Measurements from ENCODE around the gene CSNK1G1. TPM values are rescaled to one million over a fixed set of nuclear protein-coding genes. Genes with fewer than 3 reads are reported as not detected.

Gene CSNK1G1
- polyA plus RNA-seq, 1 of the 3 experiments (the other 2 are of a cell fraction), result 10.2 TPM

- TF ChIP-seq GATA2 (CRISPR knock-in tag; IDR thresholded peaks at IDR 0.05) (no peak), NRF1 (IDR thresholded peaks at IDR 0.05; ENCODE audit: low read depth, low read length) (no peak), POLR2AphosphoS5 (IDR thresholded peaks at IDR 0.05; ENCODE audit: low read depth, low read length) (no peak), USF1 (IDR thresholded peaks at IDR 0.05; ENCODE audit: borderline replicate concordance, low read depth) (no peak), FOSL2 (IDR thresholded peaks at IDR 0.05; ENCODE audit: borderline replicate concordance, low read depth) (no peak), SMC3 (IDR thresholded peaks at IDR 0.05; ENCODE audit: low read depth, low read length) (no peak), FOXJ3 (CRISPR knock-in tag; IDR thresholded peaks at IDR 0.05) (no peak), FOXM1 (IDR thresholded peaks at IDR 0.05; ENCODE audit: low read depth) (no peak), NFIC (IDR thresholded peaks at IDR 0.05; ENCODE audit: borderline replicate concordance) (no peak), TAF1 (IDR thresholded peaks at IDR 0.05; ENCODE audit: borderline replicate concordance, low read depth, low read length) (no peak)
Measured at GRCh38 chr15:64245405-64245804, 110.6 kb downstream of the CSNK1G1 start (continued).

- Histone ChIP-seq H3K36me3 (replicated peaks in 1 of 2; ENCODE audit: control insufficient read depth in 1 of 2, insufficient read depth in 2 of 2, low read length in 1 of 2) (no peaks in the 10 kb centered on the region), H3K9me3 (no peaks in the 10 kb centered on the region), H3K27me3 (ENCODE audit: insufficient read depth) (no peaks in the 10 kb centered on the region), H2AFZ (ENCODE audit: low read depth) (no peak overlapping the region), H3K9ac (no peak overlapping the region), H4K20me1 (ENCODE audit: insufficient read depth) (no peaks in the 10 kb centered on the region), H3K4me2 (no peak overlapping the region), H3K79me2 (ENCODE audit: insufficient read depth) (peaks cover 89% of the 10 kb centered on the region), H3K9me2 (no peaks in the 10 kb centered on the region), H3K4me1 (ENCODE audit: control insufficient read depth in 1 of 2, insufficient read depth in 2 of 2, low read depth in 1 of 2, low read length in 1 of 2) (peaks cover 0 to 18% of the 10 kb centered on the region in 2 experiments; a peak in 1 of 4 replicates), H3K27ac (ENCODE audit: low read depth in 2 of 2, low read length in 1 of 2) (no peak overlapping the region), H3F3A (replicated peaks; ENCODE audit: insufficient read depth) (peaks cover 12% of the 10 kb centered on the region), H3K4me3 (ENCODE audit: low read depth in 2 of 2, low read length in 1 of 2) (no peak overlapping the region)
- POLR2A ChIA-PET, result no interaction called here
- no peak for DNase-seq
- TF ChIP-seq EP300 (IDR thresholded peaks at IDR 0.05; ENCODE audit: borderline replicate concordance in 1 of 2, low read depth in 1 of 2, low read length in 1 of 2), result no peak
- TF ChIP-seq FOSL2 (IDR thresholded peaks at IDR 0.05; ENCODE audit: borderline replicate concordance, low read depth), result no peak
- no peak for TF ChIP-seq USF2 (IDR thresholded peaks at IDR 0.05; ENCODE audit: borderline replicate concordance, low read depth, low read length)
- TF ChIP-seq CTCF (IDR thresholded peaks at IDR 0.05), result no peak
- WGBS (ENCODE audit: low lambda C conversion rate), result 92% methylated on average over 3 of the region's 3 CpGs
- CTCF ChIA-PET, result no interaction called here
Measured at GRCh38 chr15:64237677-64238076, 118.3 kb downstream of the CSNK1G1 start.

All from SK-N-SH (cell line).